Keratinocyte (primary cell): ENCODE data around the gene C10orf53.

Experiments
- EZH2 ChIP-seq: IDR thresholded peaks from one replicate; pipeline ENCODE4 v1.6.1; 2012; ENCODE audit warnings: inconsistent platforms, mild to moderate bottlenecking, low read length, moderate library complexity
- TF ChIP-seq, protein P1 (sequence below), 3 experiments: IDR thresholded peaks in 1 of 3; conservative IDR thresholded peaks in 1 of 3; optimal IDR thresholded peaks in 1 of 3; 2 replicates in 2 of 3; 3 replicates in 1 of 3; pipeline versions ENCODE3 to v1.5.1; 2011; ENCODE audit warnings: low read length in 3 of 3, mild to moderate bottlenecking in 3 of 3, moderate library complexity in 2 of 3, control low read depth in 1 of 3, inconsistent platforms in 1 of 3; ENCODE audit not compliant: insufficient read depth in 2 of 3; ENCODE audit errors: extremely low read depth in 1 of 3

DNA sequence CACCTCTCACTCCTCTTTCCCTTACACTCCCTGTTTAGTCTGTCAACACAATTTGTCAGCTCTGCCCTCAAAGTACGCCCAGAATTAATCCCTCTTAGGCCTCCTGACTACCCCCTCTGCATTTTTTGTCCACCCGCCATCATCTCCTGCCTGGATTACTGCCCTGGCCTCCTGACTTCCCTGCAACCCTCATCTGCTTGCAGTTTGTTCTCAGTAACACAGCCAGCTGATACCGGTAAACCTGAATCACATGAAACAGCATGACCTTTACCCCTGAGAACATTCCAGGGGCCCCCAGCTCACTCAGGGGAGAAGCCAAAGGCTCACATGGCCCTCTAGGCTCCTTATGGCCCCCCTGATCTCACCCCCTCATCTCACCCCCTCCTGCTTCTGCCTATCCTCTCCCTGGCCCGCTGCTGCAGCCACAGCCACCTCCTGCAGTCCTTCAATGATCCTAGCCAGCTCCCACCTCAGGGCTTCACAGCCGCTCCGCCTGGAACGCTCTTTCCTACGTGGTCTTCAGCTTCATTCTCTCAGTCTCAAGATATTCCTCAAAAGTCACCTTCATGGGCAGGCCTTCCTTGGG, 8.9 kb downstream of the C10orf53 start:
- TF ChIP-seq, protein P1, sequence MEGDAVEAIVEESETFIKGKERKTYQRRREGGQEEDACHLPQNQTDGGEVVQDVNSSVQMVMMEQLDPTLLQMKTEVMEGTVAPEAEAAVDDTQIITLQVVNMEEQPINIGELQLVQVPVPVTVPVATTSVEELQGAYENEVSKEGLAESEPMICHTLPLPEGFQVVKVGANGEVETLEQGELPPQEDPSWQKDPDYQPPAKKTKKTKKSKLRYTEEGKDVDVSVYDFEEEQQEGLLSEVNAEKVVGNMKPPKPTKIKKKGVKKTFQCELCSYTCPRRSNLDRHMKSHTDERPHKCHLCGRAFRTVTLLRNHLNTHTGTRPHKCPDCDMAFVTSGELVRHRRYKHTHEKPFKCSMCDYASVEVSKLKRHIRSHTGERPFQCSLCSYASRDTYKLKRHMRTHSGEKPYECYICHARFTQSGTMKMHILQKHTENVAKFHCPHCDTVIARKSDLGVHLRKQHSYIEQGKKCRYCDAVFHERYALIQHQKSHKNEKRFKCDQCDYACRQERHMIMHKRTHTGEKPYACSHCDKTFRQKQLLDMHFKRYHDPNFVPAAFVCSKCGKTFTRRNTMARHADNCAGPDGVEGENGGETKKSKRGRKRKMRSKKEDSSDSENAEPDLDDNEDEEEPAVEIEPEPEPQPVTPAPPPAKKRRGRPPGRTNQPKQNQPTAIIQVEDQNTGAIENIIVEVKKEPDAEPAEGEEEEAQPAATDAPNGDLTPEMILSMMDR (optimal IDR thresholded peaks at IDR 0.05 in 1 of 3, IDR thresholded peaks at IDR 0.05 in 1 of 3, conservative IDR thresholded peaks at IDR 0.05 in 1 of 3; ENCODE audit: extremely low read depth in 1 of 3, insufficient read depth in 2 of 3, low read length in 3 of 3), result no peak
- TF ChIP-seq EZH2, result no peak
